Measurements from ENCODE around the gene PPFIA1.

PPFIA1 gene

GRCh38 chr11:70432065-70432464 is 161.6 kb downstream of the PPFIA1 start:
- DNase-seq (ENCODE audit: low read depth in 2 of 2): no peak

DNA sequence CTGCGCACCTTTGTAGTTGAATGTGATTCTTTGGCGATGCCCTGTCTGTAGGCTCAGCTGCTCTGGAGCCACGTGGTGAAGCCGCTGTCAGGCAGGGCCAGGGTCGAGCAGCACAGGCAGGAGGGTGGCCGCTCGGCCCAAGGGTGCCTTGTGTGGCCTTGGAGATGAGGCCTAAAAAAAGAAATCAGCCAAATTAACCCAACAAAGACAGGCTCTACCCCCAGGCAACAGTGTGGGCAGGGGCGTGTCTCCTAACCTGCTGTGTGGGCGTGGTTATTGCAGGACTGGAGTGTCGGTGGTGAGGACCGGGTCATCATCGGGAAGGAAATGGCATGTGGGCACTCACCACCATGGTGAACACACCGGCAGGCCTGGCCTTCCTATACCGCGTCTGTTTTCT is 162.1 kb downstream of the PPFIA1 start:
- no peak for DNase-seq (ENCODE audit: low read depth in 2 of 2)

DNA sequence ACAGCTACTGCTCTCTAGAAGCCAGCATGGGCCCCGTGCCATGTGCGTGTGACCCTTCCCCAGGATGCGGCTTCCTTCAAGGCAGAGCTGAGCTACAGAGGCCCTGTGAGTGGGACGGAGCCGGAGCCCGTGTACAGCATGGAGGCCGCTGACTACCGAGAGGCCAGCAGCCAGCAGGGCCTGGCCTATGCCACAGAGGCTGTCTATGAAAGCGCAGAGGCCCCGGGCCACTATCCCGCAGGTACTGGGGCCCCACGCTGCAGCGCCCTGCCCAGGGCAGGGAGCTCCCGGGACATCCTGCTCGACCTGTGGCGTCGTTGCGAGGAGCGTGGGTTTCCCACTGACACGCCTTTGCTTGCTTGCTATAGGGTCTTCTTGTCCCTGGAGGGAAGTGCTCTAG is 162.5 kb downstream of the PPFIA1 start:
- no peak for DNase-seq (ENCODE audit: low read depth in 2 of 2)

DNA sequence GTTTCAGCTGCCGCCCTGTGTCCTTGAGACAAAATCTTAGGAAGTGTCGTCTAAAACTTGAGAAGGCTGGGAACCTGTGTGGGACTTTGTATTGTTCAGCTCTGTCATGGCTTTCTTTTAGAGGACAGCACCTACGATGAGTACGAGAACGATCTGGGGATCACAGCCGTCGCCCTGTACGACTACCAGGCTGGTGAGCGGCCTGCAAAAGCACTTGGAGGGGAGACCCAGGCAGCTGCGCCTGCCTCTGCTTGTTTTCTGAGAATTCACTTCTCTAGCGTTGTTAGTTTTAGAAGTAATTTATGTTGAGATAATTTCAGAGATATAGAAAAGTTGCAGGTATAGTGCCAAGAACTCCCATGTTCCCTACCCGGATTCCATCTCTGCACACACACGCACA is 163.0 kb downstream of the PPFIA1 start:
- DNase-seq (ENCODE audit: low read depth in 2 of 2): no peak
